Thyroid gland (tissue), 4 donors: ENCODE results near the gene HSD11B2.

Experiments used
- CTCF ChIP-seq, 6 experiments: fragments of 200-600 bp in 3 of 6; fragments of 450-650 bp in 3 of 6; sonication (generic) in 3 of 6; IDR thresholded peaks; one replicate each; pipeline ENCODE4 v1.5.1; 2016 to 2019; ENCODE audit warnings: antibody characterized with exemption in 6 of 6, mild to moderate bottlenecking in 2 of 6, inconsistent platforms in 1 of 6, moderate library complexity in 1 of 6
- POLR2A ChIP-seq, 2 donors: fragments of 450-650 bp; IDR thresholded peaks; one replicate each; pipeline ENCODE4 v1.6.1; 2017; ENCODE audit warnings: antibody characterized with exemption in 2 of 2, mild to moderate bottlenecking in 2 of 2, moderate library complexity in 1 of 2

DNA sequence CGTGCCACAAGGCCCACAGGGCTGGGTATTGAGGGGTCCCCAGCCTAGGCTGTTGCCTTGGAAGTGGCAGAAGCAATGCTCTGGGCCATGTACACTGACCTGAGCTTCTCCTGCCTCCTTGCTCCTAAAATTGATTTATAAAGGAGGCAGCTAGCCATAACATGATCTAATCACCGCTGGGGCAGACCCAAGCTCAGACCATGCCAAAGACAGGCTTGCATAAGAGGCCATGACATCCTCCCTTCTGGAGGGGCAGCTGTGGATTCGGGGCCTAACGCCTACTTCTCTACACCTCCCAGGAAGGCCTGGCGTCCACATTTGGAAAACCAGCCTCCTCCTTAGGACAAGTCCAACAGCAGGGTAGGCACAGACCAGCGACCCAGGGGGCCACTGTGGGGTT, 12.3 kb downstream of the HSD11B2 start:
- no peak for TF ChIP-seq CTCF (IDR thresholded peaks at IDR 0.05)
- no peak for TF ChIP-seq POLR2A (IDR thresholded peaks at IDR 0.05)
